Hypothalamus (tissue), 51 donors: Measurements from ENCODE around the gene TMEM255B.
"Not testable (repeated sequence)": the region's sequence is repeated elsewhere in the genome, so short reads cannot be mapped to it uniquely, and the experiment has no call there.

Experiments
- DNase-seq, 51 donors: peaks; one replicate each; lab custom pipeline; 2025; lab: John Stamatoyannopoulos, UW

The TMEM255B gene

GRCh38 chr13:113830426-113830950, 71.5 kb downstream of the TMEM255B start:
- DNase-seq = not testable (repeated sequence)

GRCh38 chr13:113831061-113831460, 72.0 kb downstream of the TMEM255B start:
- DNase-seq = no peak

GRCh38 chr13:113832205-113832604, 73.2 kb downstream of the TMEM255B start:
- DNase-seq = no peak

GRCh38 chr13:113832631-113833030, 73.6 kb downstream of the TMEM255B start:
- DNase-seq = no peak

GRCh38 chr13:113833111-113833830, 74.2 kb downstream of the TMEM255B start:
- no peak for DNase-seq

GRCh38 chr13:113834006-113834405, 75.0 kb downstream of the TMEM255B start:
- DNase-seq = not testable (repeated sequence)

GRCh38 chr13:113834496-113835200, 75.6 kb downstream of the TMEM255B start:
- no peak for DNase-seq

- peak in 1 of 51 donors; percentile 24 for DNase-seq
Observed at GRCh38 chr13:113835461-113836270, 76.6 kb downstream of the TMEM255B start.

GRCh38 chr13:113836768-113837559, 77.9 kb downstream of the TMEM255B start:
- DNase-seq = peak in 3 of 51 donors; percentile 32 to 56 (median 42)

- DNase-seq = peak in 47 of 51 donors; percentile 27 to 94 (median 69)
Observed at GRCh38 chr13:113837560-113838355, 78.7 kb downstream of the TMEM255B start.

GRCh38 chr13:113838711-113839201, 79.7 kb downstream of the TMEM255B start:
- DNase-seq = no peak

- peak in 10 of 51 donors; percentile 29 to 51 (median 41) for DNase-seq
Observed at GRCh38 chr13:113839536-113840204, 80.6 kb downstream of the TMEM255B start.

- DNase-seq = peak in 38 of 51 donors; percentile 19 to 83 (median 64)
Observed at GRCh38 chr13:113840541-113841352, 81.7 kb downstream of the TMEM255B start.

- no peak for DNase-seq
Observed at GRCh38 chr13:113841353-113841650, 82.3 kb downstream of the TMEM255B start.

GRCh38 chr13:113842336-113843062, 83.5 kb downstream of the TMEM255B start:
- DNase-seq = no peak

GRCh38 chr13:113843063-113843654, 84.1 kb downstream of the TMEM255B start:
- no peak for DNase-seq
